Activated CD8-positive, alpha-beta memory T cell treated with anti-CD3 and anti-CD28 coated beads for 4 hours (primary cell): ENCODE measurements around the gene NPY1R.

Experiments used
- DNase-seq, 2 donors: peaks; one replicate each; pipeline ENCODE4 v3.0.0-alpha.2; 2020; ENCODE audit warnings: low read depth in 2 of 2

Gene NPY1R

GRCh38 chr4:163332526-163333406 is at the start of gene NPY1R:
TSS of gene NPY1R (minus strand) at chr4:163332596. CDS start at chr4:163326554, 6,042 bp downstream.
- DNase-seq, result no peak

GRCh38 chr4:163380703-163381102 is 48.3 kb upstream of the NPY1R start:
- DNase-seq, result no peak

- DNase-seq, result no peak
These were observed 46.3 kb upstream of the NPY1R start for GRCh38 chr4:163378661-163379060.

GRCh38 chr4:163372029-163372428 is 39.6 kb upstream of the NPY1R start:
- no peak for DNase-seq

- no peak for DNase-seq
These were observed 35.3 kb upstream of the NPY1R start for GRCh38 chr4:163367651-163368050.

GRCh38 chr4:163356104-163356503 is 23.7 kb upstream of the NPY1R start:
- DNase-seq, result no peak

- no peak for DNase-seq
These were observed 20.7 kb upstream of the NPY1R start for GRCh38 chr4:163353054-163353453.

- no peak for DNase-seq
These were observed 18.3 kb upstream of the NPY1R start for GRCh38 chr4:163350672-163351071.

GRCh38 chr4:163344147-163345125 is 12.0 kb upstream of the NPY1R start:
- DNase-seq, result no peak

GRCh38 chr4:163343604-163344146 is 11.3 kb upstream of the NPY1R start, which contains the start of gene NPY5R:
TSS of gene NPY5R (plus strand) at chr4:163343892. CDS start at chr4:163350274, 6,382 bp downstream.
- DNase-seq, result no peak

GRCh38 chr4:163335384-163335783 is 3.0 kb upstream of the NPY1R start:
- DNase-seq, result no peak

GRCh38 chr4:163331629-163332376 is 593 bp downstream of the NPY1R start:
- DNase-seq, result no peak

GRCh38 chr4:163330916-163331628 is 1.3 kb downstream of the NPY1R start:
- no peak for DNase-seq

GRCh38 chr4:163317110-163317509 is 15.3 kb downstream of the NPY1R start:
- DNase-seq, result no peak

GRCh38 chr4:163309466-163309865 is 22.9 kb downstream of the NPY1R start:
- DNase-seq, result no peak

- no peak for DNase-seq
These were observed 29.3 kb downstream of the NPY1R start for GRCh38 chr4:163303069-163303468.

GRCh38 chr4:163300445-163300844 is 32.0 kb downstream of the NPY1R start:
- DNase-seq, result no peak

- DNase-seq, result no peak
These were observed 37.3 kb downstream of the NPY1R start for GRCh38 chr4:163295138-163295537.

GRCh38 chr4:163284304-163284703 is 48.1 kb downstream of the NPY1R start:
- DNase-seq, result no peak

GRCh38 chr4:163280703-163281519 is 51.5 kb downstream of the NPY1R start:
- DNase-seq, result no peak
